B cell (primary cell): ENCODE measurements around the gene AURKA. TPM values are rescaled to one million over a fixed set of nuclear protein-coding genes. Genes with fewer than 3 reads are reported as not detected.

Experiments used
- ATAC-seq: fragments of 200-7000 bp; cut with Tn5 transposase; one replicate; pipeline ENCODE4 v1.10.0; 2021; ENCODE audit warnings: low read depth, mild to moderate bottlenecking, moderate number of reproducible peaks, moderate library complexity
- CTCF ChIA-PET: fragments of 350-600 bp; sonication (Branson Sonifier 250); formaldehyde crosslinking; loops from one replicate; lab custom pipeline; 2021; ENCODE audit warnings: antibody characterized with exemption, inconsistent platforms; lab: Charles Lee
- POLR2A ChIA-PET: fragments of 350-600 bp; sonication (Branson Sonifier 250); formaldehyde crosslinking; loops from one replicate; lab custom pipeline; 2021; ENCODE audit warnings: antibody characterized with exemption; lab: Charles Lee
- DNase-seq: peaks from one replicate; pipeline ENCODE4 v3.0.0; 2013
- H2AFZ ChIP-seq: 2 replicates; pipeline ENCODE4 v1.6.1; 2012; ENCODE audit warnings: mild to moderate bottlenecking, low read depth, low read length; ENCODE audit not compliant: insufficient read depth, poor library complexity, severe bottlenecking
- H3K27ac ChIP-seq, 2 donors: 1 replicate in 1 of 2; 2 replicates in 1 of 2; pipeline ENCODE4 v1.5.1; 2012 to 2013; ENCODE audit warnings: low read length in 2 of 2, mild to moderate bottlenecking in 2 of 2, moderate library complexity in 1 of 2
- H3K27me3 ChIP-seq, 4 experiments: fragments of 200-600 bp in 1 of 4; sonication (generic) in 1 of 4; replicated peaks in 1 of 4; 1 replicate in 2 of 4; 2 replicates in 2 of 4; pipeline versions ENCODE4 v1.6.1 to v1.7.0; 2013 to 2016; ENCODE audit warnings: low read length in 3 of 4, mild to moderate bottlenecking in 2 of 4, mixed read lengths in 1 of 4, moderate library complexity in 1 of 4; ENCODE audit not compliant: insufficient read depth in 4 of 4, control insufficient read depth in 3 of 4; ENCODE audit errors: control extremely low read depth in 1 of 4
- H3K36me3 ChIP-seq, 2 experiments: replicated peaks in 1 of 2; 1 replicate in 1 of 2; 2 replicates in 1 of 2; pipeline versions ENCODE4 v1.6.1 to v1.7.1; 2013; ENCODE audit warnings: low read length in 1 of 2; ENCODE audit not compliant: insufficient read depth in 2 of 2, control insufficient read depth in 1 of 2; ENCODE audit errors: control extremely low read depth in 1 of 2, extremely low read depth in 1 of 2
- H3K4me1 ChIP-seq, 2 donors: fragments of 200-600 bp in 1 of 2; sonication (generic) in 1 of 2; 1 replicate in 1 of 2; 2 replicates in 1 of 2; pipeline versions ENCODE4 v1.5.1 to v1.6.1; 2013 to 2017; ENCODE audit warnings: low read length in 2 of 2; ENCODE audit not compliant: control insufficient read depth in 2 of 2, insufficient read depth in 2 of 2
- H3K4me2 ChIP-seq: replicated peaks from 2 replicates; pipeline ENCODE3; 2012; ENCODE audit warnings: mild to moderate bottlenecking, low read depth, low read length; ENCODE audit not compliant: poor library complexity, severe bottlenecking
- H3K4me3 ChIP-seq, 5 experiments: fragments of 200-600 bp in 1 of 5; sonication (generic) in 1 of 5; 1 replicate in 3 of 5; 2 replicates in 2 of 5; pipeline versions ENCODE4 v1.5.1 to v1.7.0; 2011 to 2016; ENCODE audit warnings: low read length in 4 of 5, mild to moderate bottlenecking in 4 of 5, low read depth in 2 of 5, control low read depth in 1 of 5, moderate library complexity in 1 of 5; ENCODE audit not compliant: insufficient read depth in 1 of 5; ENCODE audit errors: control extremely low read depth in 1 of 5, extremely low read depth in 1 of 5
- H3K79me2 ChIP-seq: fragments of 200-600 bp; sonication (generic); one replicate; pipeline ENCODE4 v1.6.0; 2016; ENCODE audit warnings: low read length; ENCODE audit not compliant: control insufficient read depth, insufficient read depth
- H3K9ac ChIP-seq: fragments of 200-600 bp; sonication (generic); 2 replicates; pipeline ENCODE4 v1.6.1; 2017; ENCODE audit warnings: mild to moderate bottlenecking, low read length, moderate library complexity
- H3K9me3 ChIP-seq, 3 donors: one replicate each; pipeline versions ENCODE4 v1.6.1 to v1.7.1; 2013; ENCODE audit warnings: low read length in 2 of 3; ENCODE audit not compliant: control insufficient read depth in 2 of 3, insufficient read depth in 1 of 3; ENCODE audit errors: control extremely low read depth in 1 of 3
- H4K20me1 ChIP-seq: 2 replicates; pipeline ENCODE4 v1.6.0; 2012; ENCODE audit warnings: mild to moderate bottlenecking, low read length; ENCODE audit not compliant: insufficient read depth, control insufficient read depth, poor library complexity, severe bottlenecking
- H3K27ac Mint-ChIP-seq: one replicate; pipeline ENCODE4 v1.8.0; 2021; ENCODE audit warnings: mixed read lengths
- H3K27me3 Mint-ChIP-seq: one replicate; pipeline ENCODE4 v1.8.0; 2021; ENCODE audit warnings: mixed read lengths
- H3K4me1 Mint-ChIP-seq: one replicate; pipeline ENCODE4 v1.8.0; 2021; ENCODE audit warnings: mixed read lengths
- H3K4me3 Mint-ChIP-seq: one replicate; pipeline ENCODE4 v1.8.0; 2021; ENCODE audit warnings: mixed read lengths
- H3K9me3 Mint-ChIP-seq: one replicate; pipeline ENCODE4 v1.8.0; 2022; ENCODE audit warnings: mixed read lengths; ENCODE audit not compliant: insufficient read depth
- EZH2 ChIP-seq: IDR thresholded peaks from 2 replicates; pipeline ENCODE4 v1.6.1; 2012; ENCODE audit warnings: borderline replicate concordance, low read depth, mild to moderate bottlenecking, moderate library complexity, low read length; ENCODE audit not compliant: insufficient read depth, poor library complexity, severe bottlenecking
- WGBS: methylation state at CpG from one replicate; pipeline ENCODE4 v1.1.5; 2013; ENCODE audit warnings: missing lambda C conversion rate; ENCODE audit not compliant: insufficient coverage; 5-methylcytosine and 5-hydroxymethylcytosine counted together
- intact Hi-C: fragments of 100-400 bp; cut with micrococcal nuclease; formaldehyde crosslinking; loops from one replicate; pipeline ENCODE4 v1.10.0; 2022
- polyA plus RNA-seq: library from polyadenylated mRNA; depleted of rRNA; stranded (reverse); fragments of >200 nt; gene quantifications from 2 replicates; pipeline ENCODE4 v1.2.3, GENCODE V29; 2012
- total RNA-seq, 2 donors: library from RNA; stranded (reverse); fragments of 120-200 nt in 1 of 2; gene quantifications; 1 replicate in 1 of 2; 2 replicates in 1 of 2; pipeline versions ENCODE4 v1.2.3 to v1.2.4, GENCODE V29; 2013 to 2022
- TF ChIP-seq, protein P1 (sequence below): fragments of 200-600 bp; IDR thresholded peaks from one replicate; pipeline ENCODE4 v1.8.0; 2022; ENCODE audit warnings: antibody characterized with exemption, mild to moderate bottlenecking

AURKA gene
- total and polyA plus RNA-seq, 2 donors (not counting 1 experiment from before 2014, with no cell fraction given) = 0.86 to 3.9 TPM

DNA sequence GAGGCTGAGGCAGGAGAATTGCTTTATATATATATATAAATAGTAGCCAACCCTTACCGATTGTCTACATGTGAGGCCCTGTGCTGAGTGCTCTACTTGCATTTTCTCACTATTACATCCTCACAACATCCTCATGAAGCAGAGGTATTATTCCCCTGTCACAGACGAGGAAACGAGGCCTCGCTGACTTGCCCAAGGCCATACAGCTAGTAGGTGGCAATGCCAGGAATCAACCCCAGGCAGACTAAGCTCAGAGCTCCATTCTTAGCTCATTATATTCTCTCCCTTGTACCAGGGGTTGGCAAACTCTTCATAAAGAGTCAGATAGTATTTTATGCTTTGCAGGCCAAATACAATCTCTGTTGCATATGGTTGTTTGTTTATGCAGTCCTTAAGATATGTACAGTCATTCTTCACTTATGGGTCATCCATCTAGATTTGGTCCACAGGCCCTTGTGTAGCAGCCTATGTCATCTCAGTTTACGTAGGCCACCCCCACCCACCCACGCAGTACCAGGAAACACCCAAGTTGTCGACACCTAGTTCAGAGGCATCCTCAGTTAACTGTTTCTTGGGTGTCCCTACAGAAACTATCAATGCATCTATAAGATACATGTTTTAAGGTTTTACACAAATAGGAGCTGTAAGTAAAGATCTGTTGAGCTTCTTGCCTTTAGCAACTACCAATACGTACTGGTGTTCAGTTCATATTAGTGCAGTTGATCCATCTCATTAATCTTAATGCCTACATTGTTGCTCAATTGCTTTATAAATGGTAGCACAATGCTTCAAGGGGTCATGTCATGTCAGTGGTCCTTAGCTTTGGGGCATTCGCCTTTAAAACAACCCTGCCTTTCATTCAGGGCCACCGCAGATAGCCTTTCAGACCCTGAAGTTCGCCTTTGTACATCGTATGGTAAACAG lies 23.1 kb upstream of the AURKA start:
- H3K4me1 Mint-ChIP-seq = peaks cover 22% of the 10 kb centered on the region
- Histone ChIP-seq H4K20me1 (no peaks in the 10 kb centered on the region), H3K27me3 (no peaks in the 10 kb centered on the region), H2AFZ (no peak overlapping the region), H3K79me2 (no peaks in the 10 kb centered on the region), H3K4me2 (no peak overlapping the region), H3K4me3 (no peak overlapping the region), H3K9ac (no peak overlapping the region), H3K36me3 (no peaks in the 10 kb centered on the region), H3K4me1 (peaks cover 12 to 26% of the 10 kb centered on the region in 2 donors), H3K27ac (no peak overlapping the region), H3K9me3 (no peaks in the 10 kb centered on the region)
- no peak overlapping the region for H3K4me3 Mint-ChIP-seq
- H3K27ac Mint-ChIP-seq = no peak overlapping the region
- CTCF ChIA-PET = no interaction called here
- ATAC-seq (no peak), DNase-seq (no peak)
- intact Hi-C loops = no loop called here
- POLR2A ChIA-PET = no interaction called here
- H3K9me3 Mint-ChIP-seq = no peaks in the 10 kb centered on the region
- TF ChIP-seq, protein P1, sequence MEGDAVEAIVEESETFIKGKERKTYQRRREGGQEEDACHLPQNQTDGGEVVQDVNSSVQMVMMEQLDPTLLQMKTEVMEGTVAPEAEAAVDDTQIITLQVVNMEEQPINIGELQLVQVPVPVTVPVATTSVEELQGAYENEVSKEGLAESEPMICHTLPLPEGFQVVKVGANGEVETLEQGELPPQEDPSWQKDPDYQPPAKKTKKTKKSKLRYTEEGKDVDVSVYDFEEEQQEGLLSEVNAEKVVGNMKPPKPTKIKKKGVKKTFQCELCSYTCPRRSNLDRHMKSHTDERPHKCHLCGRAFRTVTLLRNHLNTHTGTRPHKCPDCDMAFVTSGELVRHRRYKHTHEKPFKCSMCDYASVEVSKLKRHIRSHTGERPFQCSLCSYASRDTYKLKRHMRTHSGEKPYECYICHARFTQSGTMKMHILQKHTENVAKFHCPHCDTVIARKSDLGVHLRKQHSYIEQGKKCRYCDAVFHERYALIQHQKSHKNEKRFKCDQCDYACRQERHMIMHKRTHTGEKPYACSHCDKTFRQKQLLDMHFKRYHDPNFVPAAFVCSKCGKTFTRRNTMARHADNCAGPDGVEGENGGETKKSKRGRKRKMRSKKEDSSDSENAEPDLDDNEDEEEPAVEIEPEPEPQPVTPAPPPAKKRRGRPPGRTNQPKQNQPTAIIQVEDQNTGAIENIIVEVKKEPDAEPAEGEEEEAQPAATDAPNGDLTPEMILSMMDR = no peak
- no peak for TF ChIP-seq EZH2
- 98% methylated on average over 5 of the region's 12 CpGs for WGBS
- no peaks in the 10 kb centered on the region for H3K27me3 Mint-ChIP-seq

DNA sequence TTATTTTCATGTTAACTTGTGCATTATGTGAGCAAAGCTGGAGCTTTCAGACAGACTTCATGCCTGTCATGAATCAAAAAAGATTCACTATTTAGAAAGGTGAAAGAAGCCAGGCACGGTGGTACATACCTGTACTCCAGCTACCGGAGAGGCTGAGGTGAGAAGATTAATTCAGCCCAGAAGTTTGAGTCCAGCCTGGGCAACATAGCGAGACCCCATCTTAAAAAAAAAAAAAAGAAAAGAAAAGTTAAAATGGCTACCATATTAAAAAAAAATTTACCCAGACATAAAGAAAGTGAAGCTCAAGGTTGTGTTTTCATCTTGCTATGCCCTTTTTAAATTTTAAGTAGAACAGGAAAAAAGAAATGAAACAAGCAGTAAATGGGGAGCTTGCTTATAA lies 20.9 kb upstream of the AURKA start:
- H3K4me1 ChIP-seq = peaks cover 12 to 21% of the 10 kb centered on the region in 2 donors
- intact Hi-C loops = no loop called here
- H3K4me2 ChIP-seq = peak overlapping the region; percentile 57
- ATAC-seq (no peak), DNase-seq (no peak)
- TF ChIP-seq, protein P1 = no peak
- TF ChIP-seq EZH2 = no peak
- CTCF ChIA-PET = interaction anchor here (1.1 kb wide), 1 partner anchor 14 kb away, joined by 4 read pairs; no protein-coding TSS in a partner anchor
- no peaks in the 10 kb centered on the region for H3K27me3 ChIP-seq
- H3K4me3 ChIP-seq = peak overlapping the region in 1 of 5 experiments; percentile 81
- H3K27ac Mint-ChIP-seq = no peak overlapping the region
- no peaks in the 10 kb centered on the region for H3K79me2 ChIP-seq
- H3K4me1 Mint-ChIP-seq = peaks cover 17% of the 10 kb centered on the region
- POLR2A ChIA-PET = no interaction called here
- no peaks in the 10 kb centered on the region for H3K9me3 Mint-ChIP-seq
- no peak overlapping the region for H3K9ac ChIP-seq
- H3K27ac ChIP-seq = no peak overlapping the region
- H3K27me3 Mint-ChIP-seq = no peaks in the 10 kb centered on the region
- no peak overlapping the region for H2AFZ ChIP-seq
- H3K4me3 Mint-ChIP-seq = no peak overlapping the region
- H4K20me1 ChIP-seq = no peaks in the 10 kb centered on the region
- no CpG with 5 or more reads among the region's 3 CpGs for WGBS
- H3K36me3 ChIP-seq = peaks cover 2 to 3% of the 10 kb centered on the region in 2 experiments
- no peaks in the 10 kb centered on the region for H3K9me3 ChIP-seq
